PC-3 (cell line): ENCODE data around the gene EXOC6B. TPM values are rescaled to one million over a fixed set of nuclear protein-coding genes. Genes with fewer than 3 reads are reported as not detected.

Source experiments
- ATAC-seq: fragments of 200-7000 bp; cut with Tn5 transposase; 2 replicates; pipeline ENCODE4 v1.9.1; 2020; ENCODE audit warnings: mild to moderate bottlenecking, moderate library complexity
- BruUV-seq: library from RNA; stranded (reverse); fragments of 400-500 nt; replicated peaks from 2 replicates; lab custom pipeline; 2021; lab: Mats Ljungman, UMichigan
- CTCF ChIA-PET: fragments of 300-600 bp; sonication (Branson Sonifier 250); formaldehyde crosslinking; loops from one replicate; lab custom pipeline; 2022; ENCODE audit warnings: antibody characterized with exemption; lab: Charles Lee
- POLR2A ChIA-PET: fragments of 300-600 bp; sonication (Branson Sonifier 250); formaldehyde crosslinking; loops from one replicate; lab custom pipeline; 2022; ENCODE audit warnings: antibody characterized with exemption; ENCODE audit not compliant: unreplicated experiment; lab: Charles Lee
- DNase-seq: peaks from one replicate; pipeline ENCODE4 v3.0.0-alpha.2; 2015
- H2AFZ ChIP-seq: fragments of 300-600 bp; sonication (generic); 2 replicates; pipeline ENCODE4 v1.6.0; 2016; ENCODE audit warnings: antibody characterized with exemption, low read length
- H3F3A ChIP-seq: fragments of 300-600 bp; sonication (generic); one replicate; pipeline ENCODE4 v1.6.0; 2017; ENCODE audit warnings: antibody characterized with exemption, low read length, control low read depth, mild to moderate bottlenecking; ENCODE audit not compliant: unreplicated experiment
- H3K27ac ChIP-seq: fragments of 300-600 bp; sonication (generic); 2 replicates; pipeline ENCODE4 v1.5.1; 2016; ENCODE audit warnings: mild to moderate bottlenecking, low read length
- H3K27me3 ChIP-seq: fragments of 300-600 bp; sonication (generic); 2 replicates; pipeline ENCODE4 v1.6.1; 2016; ENCODE audit warnings: low read length, mixed read lengths
- H3K36me3 ChIP-seq: fragments of 300-600 bp; sonication (generic); 2 replicates; pipeline ENCODE4 v1.6.1; 2016; ENCODE audit warnings: low read depth, mixed run types, low read length, mixed read lengths
- H3K4me1 ChIP-seq: fragments of 300-600 bp; sonication (generic); 2 replicates; pipeline ENCODE4 v1.5.1; 2016; ENCODE audit warnings: low read length; ENCODE audit not compliant: insufficient read depth
- H3K4me2 ChIP-seq: fragments of 300-600 bp; sonication (generic); 2 replicates; pipeline ENCODE4 v1.6.0; 2016; ENCODE audit warnings: low read length
- H3K4me3 ChIP-seq: fragments of 300-600 bp; sonication (generic); 2 replicates; pipeline ENCODE4 v1.5.1; 2016; ENCODE audit warnings: mild to moderate bottlenecking, low read length, mixed read lengths
- H3K79me2 ChIP-seq: fragments of 300-600 bp; sonication (generic); 2 replicates; pipeline ENCODE4 v1.6.1; 2017; ENCODE audit warnings: low read length, mixed read lengths
- H3K9ac ChIP-seq: fragments of 300-600 bp; sonication (generic); 2 replicates; pipeline ENCODE4 v1.6.0; 2016; ENCODE audit warnings: mild to moderate bottlenecking, low read length
- H3K9me2 ChIP-seq: fragments of 300-600 bp; sonication (generic); replicated peaks from 2 replicates; pipeline ENCODE4 v1.6.1; 2016; ENCODE audit warnings: mixed run types, low read length, mixed read lengths
- H3K9me3 ChIP-seq: fragments of 300-600 bp; sonication (generic); 2 replicates; pipeline ENCODE4 v1.6.1; 2016; ENCODE audit warnings: low read length, mixed read lengths
- H4K20me1 ChIP-seq: fragments of 300-600 bp; sonication (generic); 2 replicates; pipeline ENCODE4 v1.6.1; 2016; ENCODE audit warnings: low read length, mixed read lengths
- EZH2 ChIP-seq: fragments of 300-600 bp; sonication (generic); IDR thresholded peaks from one replicate; pipeline ENCODE4 v1.6.1; 2017; ENCODE audit warnings: antibody characterized with exemption, mild to moderate bottlenecking, low read length; ENCODE audit not compliant: unreplicated experiment
- EZH2phosphoT487 ChIP-seq: fragments of 300-600 bp; sonication (generic); IDR thresholded peaks from 2 replicates; pipeline ENCODE4 v1.6.1; 2018; ENCODE audit warnings: mild to moderate bottlenecking, antibody characterized with exemption, low read length, borderline replicate concordance
- intact Hi-C: fragments of 100-400 bp; cut with micrococcal nuclease; formaldehyde crosslinking; loops from 2 replicates; pipeline ENCODE4 v1.9.0; 2023
- total RNA-seq: library from RNA; depleted of rRNA; stranded (reverse); fragments of >200 nt; gene quantifications from 2 replicates; pipeline ENCODE4 v1.2.3, GENCODE V29; 2014
- TF ChIP-seq, protein P1 (sequence below): fragments of 300-600 bp; sonication (generic); conservative IDR thresholded peaks from 2 replicates; pipeline ENCODE4 v1.5.1; 2017; ENCODE audit warnings: antibody characterized with exemption, low read depth, mild to moderate bottlenecking, low read length

EXOC6B gene
- total RNA-seq, 1 experiment from 2014 or later: 13.9 TPM

DNA sequence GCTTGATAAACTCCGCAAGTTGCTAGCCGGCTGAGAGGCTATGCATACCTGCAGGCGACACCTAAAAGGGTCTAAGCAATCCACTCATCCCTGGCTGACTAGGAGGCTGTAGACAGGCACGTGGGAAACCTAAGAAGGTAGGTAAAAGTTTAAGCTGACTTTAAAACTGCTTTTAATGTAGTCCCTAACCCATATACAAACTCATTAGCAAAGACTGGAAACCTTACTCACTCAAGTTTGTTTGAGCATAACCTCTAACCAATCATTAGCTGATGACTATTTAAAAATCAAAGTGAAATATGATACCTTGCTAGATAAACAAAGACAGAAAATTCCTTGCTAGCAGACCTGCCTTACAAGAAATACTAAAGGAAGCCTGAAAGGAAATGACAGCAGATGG is 106.4 kb downstream of the EXOC6B start:
- Histone ChIP-seq H3K4me1 (peaks cover 29% of the 10 kb centered on the region), H3K4me3 (peak overlapping the region; percentile 15), H3K9me2 (no peaks in the 10 kb centered on the region), H2AFZ (0 out of 2 replicates have a peak overlapping the region, but pooled peaks have one; percentile 3), H3K79me2 (no peaks in the 10 kb centered on the region), H3K27ac (peak overlapping the region; percentile 26), H3K9me3 (no peaks in the 10 kb centered on the region), H3K27me3 (no peaks in the 10 kb centered on the region), H3K4me2 (peak overlapping the region; percentile 52), H3F3A (no peaks in the 10 kb centered on the region), H3K36me3 (no peaks in the 10 kb centered on the region), H3K9ac (no peak overlapping the region), H4K20me1 (no peaks in the 10 kb centered on the region)
- CTCF ChIA-PET: no interaction called here
- no TSS peak for BruUV-seq
- POLR2A ChIA-PET: no interaction called here
- peak; percentile 95 for ATAC-seq
- no peak for TF ChIP-seq EZH2phosphoT487
- TF ChIP-seq, protein P1, sequence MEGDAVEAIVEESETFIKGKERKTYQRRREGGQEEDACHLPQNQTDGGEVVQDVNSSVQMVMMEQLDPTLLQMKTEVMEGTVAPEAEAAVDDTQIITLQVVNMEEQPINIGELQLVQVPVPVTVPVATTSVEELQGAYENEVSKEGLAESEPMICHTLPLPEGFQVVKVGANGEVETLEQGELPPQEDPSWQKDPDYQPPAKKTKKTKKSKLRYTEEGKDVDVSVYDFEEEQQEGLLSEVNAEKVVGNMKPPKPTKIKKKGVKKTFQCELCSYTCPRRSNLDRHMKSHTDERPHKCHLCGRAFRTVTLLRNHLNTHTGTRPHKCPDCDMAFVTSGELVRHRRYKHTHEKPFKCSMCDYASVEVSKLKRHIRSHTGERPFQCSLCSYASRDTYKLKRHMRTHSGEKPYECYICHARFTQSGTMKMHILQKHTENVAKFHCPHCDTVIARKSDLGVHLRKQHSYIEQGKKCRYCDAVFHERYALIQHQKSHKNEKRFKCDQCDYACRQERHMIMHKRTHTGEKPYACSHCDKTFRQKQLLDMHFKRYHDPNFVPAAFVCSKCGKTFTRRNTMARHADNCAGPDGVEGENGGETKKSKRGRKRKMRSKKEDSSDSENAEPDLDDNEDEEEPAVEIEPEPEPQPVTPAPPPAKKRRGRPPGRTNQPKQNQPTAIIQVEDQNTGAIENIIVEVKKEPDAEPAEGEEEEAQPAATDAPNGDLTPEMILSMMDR: no peak
- TF ChIP-seq EZH2: no peak
- intact Hi-C loops: no loop called here
- DNase-seq: peak; percentile 80

DNA sequence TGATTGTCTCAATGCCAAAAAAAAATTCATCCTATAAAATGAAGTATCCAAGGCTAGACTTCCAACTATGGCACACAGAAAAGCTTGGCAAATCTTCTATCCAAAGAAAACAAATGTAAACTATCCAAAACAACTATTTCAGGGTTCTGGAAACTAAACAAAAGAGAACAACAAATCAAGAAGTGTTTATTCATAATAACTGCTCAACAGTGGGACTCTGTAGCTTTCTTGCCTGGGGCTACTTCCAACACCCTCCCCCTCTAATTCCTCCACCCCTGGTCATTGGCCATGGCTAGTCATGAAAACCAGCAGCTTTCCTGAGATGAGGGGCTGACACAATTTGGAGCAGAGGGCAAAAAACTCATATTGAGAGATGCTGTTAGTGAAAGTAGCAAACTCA is 107.0 kb downstream of the EXOC6B start:
- no peaks in the 10 kb centered on the region for H3F3A ChIP-seq
- TF ChIP-seq EZH2 (no peak), EZH2phosphoT487 (no peak)
- TF ChIP-seq, protein P1: no peak
- H3K4me1 ChIP-seq: peaks cover 29% of the 10 kb centered on the region
- H2AFZ ChIP-seq: no peak overlapping the region
- no peaks in the 10 kb centered on the region for H3K9me2 ChIP-seq
- H4K20me1 ChIP-seq: no peaks in the 10 kb centered on the region
- ATAC-seq (no peak), DNase-seq (peak; percentile 4)
- H3K27me3 ChIP-seq: no peaks in the 10 kb centered on the region
- no peaks in the 10 kb centered on the region for H3K79me2 ChIP-seq
- peak overlapping the region; percentile 26; the same call in 1 of the 2 replicates for H3K27ac ChIP-seq
- intact Hi-C loops: no loop called here
- POLR2A ChIA-PET: no interaction called here
- H3K9me3 ChIP-seq: no peaks in the 10 kb centered on the region
- peak overlapping the region; percentile 52 for H3K4me2 ChIP-seq
- BruUV-seq: no TSS peak
- peak overlapping the region; percentile 15 for H3K4me3 ChIP-seq
- CTCF ChIA-PET: no interaction called here
- no peak overlapping the region for H3K9ac ChIP-seq
- no peaks in the 10 kb centered on the region for H3K36me3 ChIP-seq

DNA sequence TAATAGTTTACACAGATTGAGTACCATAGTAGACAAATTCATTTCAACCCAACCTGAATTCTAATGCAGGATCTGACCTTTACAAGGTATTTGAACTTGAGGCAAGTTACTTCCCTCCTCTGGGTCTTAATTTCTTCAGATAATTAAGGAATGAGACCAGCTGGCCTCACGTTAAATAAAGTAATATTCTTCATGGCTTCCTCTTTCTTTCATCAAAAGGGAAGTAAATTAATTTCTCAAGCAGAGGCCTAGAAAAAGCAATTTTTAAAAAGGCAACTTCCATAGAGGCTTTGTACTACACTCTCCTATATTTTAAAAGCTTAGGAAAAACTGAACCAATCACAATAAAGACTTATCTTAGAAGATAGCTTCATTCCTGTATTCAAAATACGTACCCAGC is 109.2 kb downstream of the EXOC6B start:
- no peak overlapping the region for H3K4me3 ChIP-seq
- no peak for ATAC-seq
- H2AFZ ChIP-seq: no peak overlapping the region
- no peak for DNase-seq
- TF ChIP-seq, protein P1: no peak
- TF ChIP-seq EZH2phosphoT487 (no peak), EZH2 (no peak)
- no TSS peak for BruUV-seq
- no peaks in the 10 kb centered on the region for H3K79me2 ChIP-seq
- no peaks in the 10 kb centered on the region for H3K9me2 ChIP-seq
- no peaks in the 10 kb centered on the region for H3K27me3 ChIP-seq
- H3K27ac ChIP-seq: no peak overlapping the region
- intact Hi-C loops: no loop called here
- no peaks in the 10 kb centered on the region for H4K20me1 ChIP-seq
- CTCF ChIA-PET: no interaction called here
- H3K4me2 ChIP-seq: no peak overlapping the region
- POLR2A ChIA-PET: no interaction called here
- peaks cover 21% of the 10 kb centered on the region for H3K4me1 ChIP-seq
- no peaks in the 10 kb centered on the region for H3K9me3 ChIP-seq
- H3K9ac ChIP-seq: no peak overlapping the region
- no peaks in the 10 kb centered on the region for H3F3A ChIP-seq
- no peaks in the 10 kb centered on the region for H3K36me3 ChIP-seq
